HCT116 (cell line): Measurements from ENCODE around the gene RPUSD3.

Source experiments
- FOSL1 ChIP-seq: IDR thresholded peaks from 2 replicates; pipeline ENCODE4 v1.6.1; 2012; ENCODE audit warnings: low read depth
- POLR2A ChIP-seq: IDR thresholded peaks from 2 replicates; pipeline ENCODE4 v1.7.0; 2011; ENCODE audit warnings: borderline replicate concordance; ENCODE audit not compliant: insufficient read depth, insufficient read length; ENCODE audit errors: extremely low read depth
- POLR2AphosphoS5 ChIP-seq: IDR thresholded peaks from 2 replicates; pipeline ENCODE4 v1.6.1; 2011; ENCODE audit warnings: mild to moderate bottlenecking, low read depth, low read length, moderate library complexity
- TCF7L2 ChIP-seq: IDR thresholded peaks from 2 replicates; pipeline ENCODE4 v1.7.0; 2011; ENCODE audit warnings: borderline replicate concordance, inconsistent platforms; ENCODE audit not compliant: insufficient read depth, insufficient read length; ENCODE audit errors: extremely low read depth
- TF ChIP-seq, protein P1 (sequence below), 3 experiments: fragments of 200-600 bp in 1 of 3; sonication (generic) in 1 of 3; IDR thresholded peaks in 2 of 3; conservative IDR thresholded peaks in 1 of 3; 2 replicates each; pipeline ENCODE4 v1.5.1; 2012 to 2017; ENCODE audit warnings: low read depth in 2 of 3, low read length in 2 of 3, antibody characterized with exemption in 1 of 3, borderline replicate concordance in 1 of 3, control low read depth in 1 of 3, mild to moderate bottlenecking in 1 of 3, mixed read lengths in 1 of 3, mixed run types in 1 of 3, moderate library complexity in 1 of 3; ENCODE audit not compliant: insufficient read depth in 1 of 3
- TF ChIP-seq, protein P2 (sequence below): IDR thresholded peaks from 2 replicates; pipeline ENCODE4 v1.6.1; 2012

DNA sequence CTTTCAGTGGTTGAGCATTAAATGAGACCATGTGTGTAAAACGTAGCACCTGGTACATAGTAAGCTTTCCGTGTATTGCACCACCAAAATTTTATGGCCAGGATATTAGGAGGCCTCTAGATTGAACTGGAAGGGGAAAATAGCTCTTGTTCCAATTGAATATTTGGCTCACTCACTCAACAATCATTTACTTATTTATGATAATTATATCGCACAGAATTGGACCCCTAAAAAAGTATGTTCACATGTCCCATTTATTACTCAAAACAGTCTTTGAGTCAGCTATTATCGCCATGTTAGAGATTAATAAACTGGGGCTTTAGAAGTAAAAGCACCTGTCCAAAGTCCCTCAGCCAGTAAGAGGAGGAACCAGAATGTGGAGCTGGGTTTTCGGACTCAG is 38.8 kb downstream of the RPUSD3 start:
- TF ChIP-seq POLR2AphosphoS5 (no peak), POLR2A (no peak), FOSL1 (no peak), TCF7L2 (no peak)
- TF ChIP-seq, protein P1, sequence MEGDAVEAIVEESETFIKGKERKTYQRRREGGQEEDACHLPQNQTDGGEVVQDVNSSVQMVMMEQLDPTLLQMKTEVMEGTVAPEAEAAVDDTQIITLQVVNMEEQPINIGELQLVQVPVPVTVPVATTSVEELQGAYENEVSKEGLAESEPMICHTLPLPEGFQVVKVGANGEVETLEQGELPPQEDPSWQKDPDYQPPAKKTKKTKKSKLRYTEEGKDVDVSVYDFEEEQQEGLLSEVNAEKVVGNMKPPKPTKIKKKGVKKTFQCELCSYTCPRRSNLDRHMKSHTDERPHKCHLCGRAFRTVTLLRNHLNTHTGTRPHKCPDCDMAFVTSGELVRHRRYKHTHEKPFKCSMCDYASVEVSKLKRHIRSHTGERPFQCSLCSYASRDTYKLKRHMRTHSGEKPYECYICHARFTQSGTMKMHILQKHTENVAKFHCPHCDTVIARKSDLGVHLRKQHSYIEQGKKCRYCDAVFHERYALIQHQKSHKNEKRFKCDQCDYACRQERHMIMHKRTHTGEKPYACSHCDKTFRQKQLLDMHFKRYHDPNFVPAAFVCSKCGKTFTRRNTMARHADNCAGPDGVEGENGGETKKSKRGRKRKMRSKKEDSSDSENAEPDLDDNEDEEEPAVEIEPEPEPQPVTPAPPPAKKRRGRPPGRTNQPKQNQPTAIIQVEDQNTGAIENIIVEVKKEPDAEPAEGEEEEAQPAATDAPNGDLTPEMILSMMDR (IDR thresholded peaks at IDR 0.05 in 2 of 3, conservative IDR thresholded peaks at IDR 0.05 in 1 of 3; ENCODE audit: borderline replicate concordance in 1 of 3, insufficient read depth in 1 of 3, low read depth in 2 of 3, low read length in 2 of 3), result no peak
- TF ChIP-seq, protein P2, sequence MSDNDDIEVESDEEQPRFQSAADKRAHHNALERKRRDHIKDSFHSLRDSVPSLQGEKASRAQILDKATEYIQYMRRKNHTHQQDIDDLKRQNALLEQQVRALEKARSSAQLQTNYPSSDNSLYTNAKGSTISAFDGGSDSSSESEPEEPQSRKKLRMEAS, result no peak
